Prostate gland (tissue), 2 donors: ENCODE measurements around the gene TCL1A.

Experiments
- POLR2A ChIP-seq: fragments of 450-650 bp; IDR thresholded peaks from one replicate; pipeline ENCODE4 v1.6.1; 2016; ENCODE audit warnings: antibody characterized with exemption, mild to moderate bottlenecking
- TF ChIP-seq, protein P1 (sequence below), 4 experiments: fragments of 200-600 bp in 2 of 4; fragments of 450-650 bp in 2 of 4; sonication (generic) in 2 of 4; IDR thresholded peaks; 1 replicate in 3 of 4; 2 replicates in 1 of 4; pipeline ENCODE4 v1.5.1; 2016 to 2019; ENCODE audit warnings: antibody characterized with exemption in 4 of 4, mild to moderate bottlenecking in 2 of 4, moderate library complexity in 2 of 4

DNA sequence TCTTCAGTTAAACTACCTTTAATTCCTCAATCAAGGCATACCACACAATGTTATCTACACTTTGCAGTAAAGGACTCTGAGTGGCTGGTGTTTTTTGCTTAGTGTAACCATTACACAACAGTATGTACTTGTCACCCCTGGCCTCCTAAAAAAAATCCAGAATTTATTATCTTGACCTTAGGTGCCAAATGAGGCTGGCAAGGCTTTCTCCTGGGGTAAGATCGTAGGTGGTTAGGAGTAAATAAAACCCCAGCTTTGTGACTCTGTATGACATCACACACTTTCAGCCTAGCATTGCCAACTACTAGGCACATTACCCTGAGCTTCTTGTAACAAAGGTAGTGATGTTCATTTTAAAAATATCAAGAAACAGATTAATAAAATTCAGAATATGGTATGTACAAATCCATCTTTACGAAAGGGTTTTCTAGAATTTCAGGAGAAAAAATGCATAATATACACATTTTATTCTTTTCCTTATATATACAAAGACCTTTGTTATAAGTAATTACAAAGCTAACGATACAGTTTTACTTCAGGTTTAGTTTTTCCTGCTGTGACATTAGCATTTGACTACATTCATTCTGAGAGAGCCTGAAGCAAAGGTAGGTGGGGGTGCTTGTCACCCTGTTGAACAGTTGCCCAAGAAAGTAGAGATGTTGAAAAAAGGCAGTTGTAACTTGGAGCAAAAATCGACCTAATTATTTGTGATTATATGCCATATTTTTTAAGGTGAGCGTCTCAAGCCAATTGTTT is 13.5 kb downstream of the TCL1A start:
- TF ChIP-seq, protein P1, sequence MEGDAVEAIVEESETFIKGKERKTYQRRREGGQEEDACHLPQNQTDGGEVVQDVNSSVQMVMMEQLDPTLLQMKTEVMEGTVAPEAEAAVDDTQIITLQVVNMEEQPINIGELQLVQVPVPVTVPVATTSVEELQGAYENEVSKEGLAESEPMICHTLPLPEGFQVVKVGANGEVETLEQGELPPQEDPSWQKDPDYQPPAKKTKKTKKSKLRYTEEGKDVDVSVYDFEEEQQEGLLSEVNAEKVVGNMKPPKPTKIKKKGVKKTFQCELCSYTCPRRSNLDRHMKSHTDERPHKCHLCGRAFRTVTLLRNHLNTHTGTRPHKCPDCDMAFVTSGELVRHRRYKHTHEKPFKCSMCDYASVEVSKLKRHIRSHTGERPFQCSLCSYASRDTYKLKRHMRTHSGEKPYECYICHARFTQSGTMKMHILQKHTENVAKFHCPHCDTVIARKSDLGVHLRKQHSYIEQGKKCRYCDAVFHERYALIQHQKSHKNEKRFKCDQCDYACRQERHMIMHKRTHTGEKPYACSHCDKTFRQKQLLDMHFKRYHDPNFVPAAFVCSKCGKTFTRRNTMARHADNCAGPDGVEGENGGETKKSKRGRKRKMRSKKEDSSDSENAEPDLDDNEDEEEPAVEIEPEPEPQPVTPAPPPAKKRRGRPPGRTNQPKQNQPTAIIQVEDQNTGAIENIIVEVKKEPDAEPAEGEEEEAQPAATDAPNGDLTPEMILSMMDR (IDR thresholded peaks at IDR 0.05), result no peak
- no peak for TF ChIP-seq POLR2A
